Liver (tissue), 9 donors: ENCODE data around the gene TARS3. TPM values are rescaled to one million over a fixed set of nuclear protein-coding genes. Genes with fewer than 3 reads are reported as not detected.

Experiments
- DNase-seq: peaks from one replicate; pipeline ENCODE4 v3.0.0-alpha.2; 2017; ENCODE audit warnings: low spot score
- H3K27ac ChIP-seq, 2 donors: one replicate each; pipeline ENCODE4 v1.7.0; 2013; ENCODE audit warnings: inconsistent platforms in 2 of 2, low read length in 2 of 2, control low read depth in 1 of 2, low read depth in 1 of 2, mild to moderate bottlenecking in 1 of 2
- H3K27me3 ChIP-seq, 4 donors: one replicate each; pipeline versions ENCODE4 v1.6.1 to v1.7.0; 2013; ENCODE audit warnings: low read length in 3 of 4, inconsistent platforms in 1 of 4, mild to moderate bottlenecking in 1 of 4, moderate library complexity in 1 of 4; ENCODE audit not compliant: control insufficient read depth in 4 of 4, insufficient read depth in 4 of 4
- H3K36me3 ChIP-seq, 4 donors: one replicate each; pipeline versions ENCODE4 v1.6.1 to v1.7.0; 2013; ENCODE audit warnings: low read length in 3 of 4, mild to moderate bottlenecking in 3 of 4, low read depth in 1 of 4, moderate library complexity in 1 of 4; ENCODE audit not compliant: control insufficient read depth in 4 of 4, insufficient read depth in 3 of 4
- H3K4me1 ChIP-seq, 4 donors: one replicate each; pipeline versions ENCODE4 v1.6.1 to v1.7.0; 2013; ENCODE audit warnings: low read length in 3 of 4, mild to moderate bottlenecking in 3 of 4, moderate library complexity in 1 of 4; ENCODE audit not compliant: control insufficient read depth in 4 of 4, insufficient read depth in 4 of 4
- H3K4me3 ChIP-seq, 3 donors: one replicate each; pipeline versions ENCODE4 v1.6.1 to v1.7.0; 2013; ENCODE audit warnings: low read length in 3 of 3, control low read depth in 1 of 3, low read depth in 1 of 3, mild to moderate bottlenecking in 1 of 3
- H3K9ac ChIP-seq, 2 donors: one replicate each; pipeline ENCODE4 v1.7.0; 2013; ENCODE audit warnings: low read length in 2 of 2, mild to moderate bottlenecking in 2 of 2, moderate library complexity in 2 of 2, control low read depth in 1 of 2, low read depth in 1 of 2
- H3K9me3 ChIP-seq, 4 donors: one replicate each; pipeline versions ENCODE4 v1.6.1 to v1.7.0; 2013; ENCODE audit warnings: low read length in 3 of 4; ENCODE audit not compliant: control insufficient read depth in 4 of 4
- EGR1 ChIP-seq, 2 donors: IDR thresholded peaks; 2 replicates each; pipeline ENCODE4 v1.6.1; 2016 to 2018; ENCODE audit warnings: antibody characterized with exemption in 2 of 2, low read depth in 2 of 2
- FOXA1 ChIP-seq: IDR thresholded peaks from 2 replicates; pipeline ENCODE4 v1.6.1; 2016; ENCODE audit warnings: antibody characterized with exemption
- FOXA2 ChIP-seq: IDR thresholded peaks from 2 replicates; pipeline ENCODE4 v1.6.1; 2016; ENCODE audit warnings: antibody characterized with exemption
- GABPA ChIP-seq, 2 donors: IDR thresholded peaks in 1 of 2; conservative IDR thresholded peaks in 1 of 2; 2 replicates each; pipeline ENCODE4 v1.6.1; 2016; ENCODE audit warnings: antibody characterized with exemption in 2 of 2, mild to moderate bottlenecking in 1 of 2, moderate library complexity in 1 of 2
- HNF4A ChIP-seq, 2 donors: conservative IDR thresholded peaks; 2 replicates each; pipeline ENCODE4 v1.6.1; 2016; ENCODE audit warnings: antibody characterized with exemption in 2 of 2, mild to moderate bottlenecking in 2 of 2
- HNF4G ChIP-seq: IDR thresholded peaks from 2 replicates; pipeline ENCODE4 v1.6.1; 2016; ENCODE audit warnings: antibody characterized with exemption
- JUND ChIP-seq, 2 donors: IDR thresholded peaks; 2 replicates each; pipeline ENCODE4 v1.6.1; 2016; ENCODE audit warnings: antibody characterized with exemption in 2 of 2
- MAX ChIP-seq: IDR thresholded peaks from 2 replicates; pipeline ENCODE4 v1.6.1; 2016; ENCODE audit warnings: antibody characterized with exemption
- NR2F2 ChIP-seq: IDR thresholded peaks from 2 replicates; pipeline ENCODE4 v1.6.1; 2016; ENCODE audit warnings: antibody characterized with exemption
- RAD21 ChIP-seq, 2 donors: IDR thresholded peaks; 2 replicates each; pipeline ENCODE4 v1.6.1; 2016; ENCODE audit warnings: antibody characterized with exemption in 2 of 2, mild to moderate bottlenecking in 2 of 2
- REST ChIP-seq: IDR thresholded peaks from 2 replicates; pipeline ENCODE4 v1.6.1; 2016; ENCODE audit warnings: antibody characterized with exemption, mild to moderate bottlenecking
- RXRA ChIP-seq, 2 donors: IDR thresholded peaks; 2 replicates each; pipeline ENCODE4 v1.6.1; 2017 to 2018; ENCODE audit warnings: antibody characterized with exemption in 2 of 2, mild to moderate bottlenecking in 1 of 2
- SP1 ChIP-seq: IDR thresholded peaks from 2 replicates; pipeline ENCODE4 v1.6.1; 2018; ENCODE audit warnings: antibody characterized with exemption, mild to moderate bottlenecking
- TAF1 ChIP-seq: conservative IDR thresholded peaks from 2 replicates; pipeline ENCODE4 v1.6.1; 2016; ENCODE audit warnings: antibody characterized with exemption, mild to moderate bottlenecking
- YY1 ChIP-seq: IDR thresholded peaks from 2 replicates; pipeline ENCODE4 v1.6.1; 2016; ENCODE audit warnings: antibody characterized with exemption, mild to moderate bottlenecking
- WGBS: extraction: QIAGEN DNeasy Blood & Tissue Kit; methylation state at CpG from one replicate; pipeline ENCODE4 v1.1.7; 2013; 5-methylcytosine and 5-hydroxymethylcytosine counted together
- polyA plus RNA-seq, 2 donors: library from polyadenylated mRNA; stranded (reverse) in 1 of 2; unstranded in 1 of 2; fragments of 200-250 nt in 1 of 2; fragments of >200 nt in 1 of 2; fragmentation: Nextera tagmentation in 1 of 2; extraction: Ambion mirVana in 1 of 2; gene quantifications; one replicate each; pipeline versions ENCODE4 v1.2.1 to v1.2.3, GENCODE V29; 2013 to 2015
- total RNA-seq, 2 donors: library from RNA; depleted of rRNA; stranded (reverse); fragments of >200 nt; gene quantifications; one replicate each; pipeline ENCODE4 v1.2.3, GENCODE V29; 2014
- TF ChIP-seq, protein P1 (sequence below): IDR thresholded peaks from 2 replicates; pipeline ENCODE4 v1.6.1; 2016; ENCODE audit warnings: antibody characterized with exemption
- TF ChIP-seq, protein P2 (sequence below): fragments of 150-350 bp; IDR thresholded peaks from 2 replicates; pipeline ENCODE4 v1.5.1; 2017; ENCODE audit warnings: improper control_type of control experiment, low read depth, low read length; ENCODE audit not compliant: missing input control
- TF ChIP-seq, protein P3 (sequence below): IDR thresholded peaks from 2 replicates; pipeline ENCODE4 v1.6.1; 2016; ENCODE audit warnings: antibody characterized with exemption
- donor health status: healthy.
- donor health status: healthy.
- donor health status: healthy.
- donor health status: healthy.
- donor health status: healthy.

The TARS3 gene
- total and polyA plus RNA-seq, 4 donors = 2.3 to 7.8 (median 4.0) TPM

- H3K36me3 ChIP-seq = peaks cover 11 to 51% (median 48%) of the 10 kb centered on the region in 4 donors
- H3K4me3 ChIP-seq = no peak overlapping the region
- 86% methylated on average over 4 of the region's 4 CpGs for WGBS
- H3K4me1 ChIP-seq = no peaks in the 10 kb centered on the region
- no peak for DNase-seq
- no peak overlapping the region for H3K9ac ChIP-seq
- no peak overlapping the region for H3K27ac ChIP-seq
- TF ChIP-seq JUND (IDR thresholded peaks at IDR 0.05) = no peak
- TF ChIP-seq FOXA2 = no peak
- TF ChIP-seq HNF4G = no peak
- TF ChIP-seq, protein P1, sequence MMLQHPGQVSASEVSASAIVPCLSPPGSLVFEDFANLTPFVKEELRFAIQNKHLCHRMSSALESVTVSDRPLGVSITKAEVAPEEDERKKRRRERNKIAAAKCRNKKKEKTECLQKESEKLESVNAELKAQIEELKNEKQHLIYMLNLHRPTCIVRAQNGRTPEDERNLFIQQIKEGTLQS = no peak
- no peak for TF ChIP-seq RAD21 (IDR thresholded peaks at IDR 0.05)
- TF ChIP-seq MAX = no peak
- TF ChIP-seq HNF4A (conservative IDR thresholded peaks at IDR 0.05) = no peak
- no peak for TF ChIP-seq GABPA (IDR thresholded peaks at IDR 0.05 in 1 of 2, conservative IDR thresholded peaks at IDR 0.05 in 1 of 2)
- TF ChIP-seq NR2F2 = no peak
- TF ChIP-seq REST = no peak
- TF ChIP-seq YY1 = no peak
- TF ChIP-seq, protein P2, sequence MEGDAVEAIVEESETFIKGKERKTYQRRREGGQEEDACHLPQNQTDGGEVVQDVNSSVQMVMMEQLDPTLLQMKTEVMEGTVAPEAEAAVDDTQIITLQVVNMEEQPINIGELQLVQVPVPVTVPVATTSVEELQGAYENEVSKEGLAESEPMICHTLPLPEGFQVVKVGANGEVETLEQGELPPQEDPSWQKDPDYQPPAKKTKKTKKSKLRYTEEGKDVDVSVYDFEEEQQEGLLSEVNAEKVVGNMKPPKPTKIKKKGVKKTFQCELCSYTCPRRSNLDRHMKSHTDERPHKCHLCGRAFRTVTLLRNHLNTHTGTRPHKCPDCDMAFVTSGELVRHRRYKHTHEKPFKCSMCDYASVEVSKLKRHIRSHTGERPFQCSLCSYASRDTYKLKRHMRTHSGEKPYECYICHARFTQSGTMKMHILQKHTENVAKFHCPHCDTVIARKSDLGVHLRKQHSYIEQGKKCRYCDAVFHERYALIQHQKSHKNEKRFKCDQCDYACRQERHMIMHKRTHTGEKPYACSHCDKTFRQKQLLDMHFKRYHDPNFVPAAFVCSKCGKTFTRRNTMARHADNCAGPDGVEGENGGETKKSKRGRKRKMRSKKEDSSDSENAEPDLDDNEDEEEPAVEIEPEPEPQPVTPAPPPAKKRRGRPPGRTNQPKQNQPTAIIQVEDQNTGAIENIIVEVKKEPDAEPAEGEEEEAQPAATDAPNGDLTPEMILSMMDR = no peak
- TF ChIP-seq TAF1 = no peak
- TF ChIP-seq, protein P3, sequence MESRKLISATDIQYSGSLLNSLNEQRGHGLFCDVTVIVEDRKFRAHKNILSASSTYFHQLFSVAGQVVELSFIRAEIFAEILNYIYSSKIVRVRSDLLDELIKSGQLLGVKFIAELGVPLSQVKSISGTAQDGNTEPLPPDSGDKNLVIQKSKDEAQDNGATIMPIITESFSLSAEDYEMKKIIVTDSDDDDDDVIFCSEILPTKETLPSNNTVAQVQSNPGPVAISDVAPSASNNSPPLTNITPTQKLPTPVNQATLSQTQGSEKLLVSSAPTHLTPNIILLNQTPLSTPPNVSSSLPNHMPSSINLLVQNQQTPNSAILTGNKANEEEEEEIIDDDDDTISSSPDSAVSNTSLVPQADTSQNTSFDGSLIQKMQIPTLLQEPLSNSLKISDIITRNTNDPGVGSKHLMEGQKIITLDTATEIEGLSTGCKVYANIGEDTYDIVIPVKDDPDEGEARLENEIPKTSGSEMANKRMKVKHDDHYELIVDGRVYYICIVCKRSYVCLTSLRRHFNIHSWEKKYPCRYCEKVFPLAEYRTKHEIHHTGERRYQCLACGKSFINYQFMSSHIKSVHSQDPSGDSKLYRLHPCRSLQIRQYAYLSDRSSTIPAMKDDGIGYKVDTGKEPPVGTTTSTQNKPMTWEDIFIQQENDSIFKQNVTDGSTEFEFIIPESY = no peak
- TF ChIP-seq EGR1 (IDR thresholded peaks at IDR 0.05; ENCODE audit: low read depth in 2 of 2) = no peak
- no peak for TF ChIP-seq RXRA (IDR thresholded peaks at IDR 0.05)
- TF ChIP-seq SP1 = no peak
- no peak for TF ChIP-seq FOXA1
- H3K9me3 ChIP-seq = no peaks in the 10 kb centered on the region
- no peaks in the 10 kb centered on the region for H3K27me3 ChIP-seq
Observed at GRCh38 chr15:101702077-101702476, 22.2 kb downstream of the TARS3 start.
